ACC112 (cell line): Measurements from ENCODE around the gene UGGT1.
A peak's percentile ranks its signal among the peaks of the same experiment; 100 is the strongest.

ENCODE experiments used
- H2AFZ ChIP-seq: fragments of 200-600 bp; sonication (generic); one replicate; pipeline ENCODE4 v1.6.0; 2017; ENCODE audit warnings: antibody characterized with exemption, low read length; ENCODE audit not compliant: unreplicated experiment
- H3K27ac ChIP-seq: fragments of 200-600 bp; sonication (generic); 2 replicates; pipeline ENCODE4 v1.5.1; 2014; ENCODE audit warnings: low read depth, mild to moderate bottlenecking, antibody characterized with exemption, low read length, moderate library complexity
- H3K27me3 ChIP-seq: fragments of 200-600 bp; sonication (generic); 2 replicates; pipeline ENCODE4 v1.6.1; 2014; ENCODE audit warnings: mild to moderate bottlenecking, antibody characterized with exemption, low read length, moderate library complexity, mixed read lengths; ENCODE audit not compliant: insufficient read depth
- H3K36me3 ChIP-seq: fragments of 200-600 bp; sonication (generic); 2 replicates; pipeline ENCODE4 v1.6.1; 2016; ENCODE audit warnings: mild to moderate bottlenecking, antibody characterized with exemption, low read length, moderate library complexity, mixed read lengths; ENCODE audit not compliant: insufficient read depth
- H3K4me1 ChIP-seq: fragments of 200-600 bp; sonication (generic); one replicate; pipeline ENCODE4 v1.6.1; 2016; ENCODE audit warnings: low read length, mixed read lengths; ENCODE audit not compliant: insufficient read depth, unreplicated experiment, control insufficient read depth
- H3K4me3 ChIP-seq: fragments of 200-600 bp; sonication (generic); 2 replicates; pipeline ENCODE4 v1.5.1; 2014; ENCODE audit warnings: mild to moderate bottlenecking, low read depth, low read length
- H3K79me2 ChIP-seq: fragments of 200-600 bp; sonication (generic); one replicate; pipeline ENCODE4 v1.6.0; 2016; ENCODE audit warnings: low read length; ENCODE audit not compliant: control insufficient read depth, unreplicated experiment, insufficient read depth

UGGT1 gene

DNA sequence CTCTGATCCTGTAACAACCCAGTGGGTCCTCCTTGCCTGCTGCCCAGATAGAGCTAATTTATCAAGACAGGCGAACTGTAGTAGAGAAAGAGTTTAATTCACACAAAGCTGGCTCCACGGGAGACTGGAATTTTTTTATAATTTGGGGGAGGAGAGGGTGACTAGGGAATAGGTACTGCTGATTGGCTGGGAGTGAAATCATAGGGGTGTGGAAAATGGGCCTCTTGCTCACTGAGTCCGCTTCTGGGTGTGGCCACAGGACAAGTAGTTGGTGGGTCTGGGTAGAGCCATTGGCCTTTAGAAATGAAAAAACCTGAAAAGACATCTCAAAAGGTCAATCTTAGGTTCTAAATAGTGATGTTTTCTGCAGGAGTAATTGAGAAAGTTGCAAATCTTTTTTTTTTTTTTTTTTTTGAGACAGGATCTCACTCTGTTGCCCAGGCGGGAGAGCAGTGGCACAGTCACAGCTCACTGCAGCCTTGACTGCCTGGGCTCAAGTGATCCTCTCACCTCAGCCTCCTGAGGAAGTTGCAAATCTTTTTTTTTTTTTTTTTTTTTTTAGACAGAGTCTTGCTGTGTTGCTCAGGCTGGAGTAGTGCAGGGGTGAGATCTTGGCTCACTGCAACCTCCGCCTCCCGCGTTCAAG is 14.4 kb upstream of the UGGT1 start:
- Histone ChIP-seq H3K27me3 (peaks cover 11% of the 10 kb centered on the region; the same call in 1 of the 2 replicates), H3K79me2 (no peaks in the 10 kb centered on the region), H2AFZ (no peak overlapping the region), H3K36me3 (no peaks in the 10 kb centered on the region), H3K4me1 (no peaks in the 10 kb centered on the region), H3K27ac (no peak overlapping the region), H3K4me3 (no peak overlapping the region)

DNA sequence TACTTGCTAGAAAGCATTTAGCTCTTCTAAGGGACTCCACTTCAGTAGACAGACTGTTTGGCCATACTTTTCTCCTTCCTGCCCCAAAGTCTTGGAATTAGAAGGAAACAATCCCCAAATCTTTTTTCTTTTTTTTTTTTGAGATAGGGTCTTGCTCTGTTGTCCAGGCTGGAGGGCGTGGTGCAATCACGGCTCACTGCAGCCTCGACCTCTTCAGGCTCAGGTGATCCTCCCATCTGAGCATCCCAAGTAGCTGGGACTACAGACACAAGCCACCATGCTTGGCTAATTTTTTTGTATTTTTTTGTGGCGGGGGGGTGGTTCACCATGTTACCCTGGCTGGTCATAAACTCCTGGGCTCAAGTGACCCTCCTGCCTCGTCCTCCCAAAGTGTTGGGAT is 6.2 kb upstream of the UGGT1 start:
- Histone ChIP-seq H3K36me3 (no peaks in the 10 kb centered on the region), H3K4me1 (no peaks in the 10 kb centered on the region), H3K4me3 (no peak overlapping the region), H2AFZ (no peak overlapping the region), H3K27ac (no peak overlapping the region), H3K27me3 (peaks cover 11% of the 10 kb centered on the region; the same call in 1 of the 2 replicates), H3K79me2 (no peaks in the 10 kb centered on the region)

DNA sequence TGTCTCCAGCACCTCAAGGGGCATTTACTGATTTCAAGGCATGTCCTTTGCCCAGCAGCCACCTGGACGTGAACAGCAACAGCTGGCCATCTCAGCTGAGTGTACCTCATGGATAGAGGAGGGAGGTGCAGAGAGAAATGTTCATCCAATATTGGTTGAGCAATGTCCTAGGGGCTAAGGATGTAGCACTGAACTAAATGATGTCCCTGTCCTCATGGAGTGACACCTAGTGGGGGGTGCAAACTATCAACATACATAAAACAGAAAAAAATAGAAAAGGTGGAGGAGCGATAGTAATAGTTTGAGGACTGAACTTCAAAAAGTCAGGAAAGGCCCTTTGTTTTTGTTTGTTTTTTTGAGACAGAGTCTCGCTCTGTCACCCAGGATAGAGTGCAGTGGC is 4.8 kb upstream of the UGGT1 start:
- H3K4me1 ChIP-seq = no peaks in the 10 kb centered on the region
- no peaks in the 10 kb centered on the region for H3K36me3 ChIP-seq
- H3K27me3 ChIP-seq = no peaks in the 10 kb centered on the region
- H3K27ac ChIP-seq = no peak overlapping the region
- H3K4me3 ChIP-seq = no peak overlapping the region
- H2AFZ ChIP-seq = no peak overlapping the region
- peaks cover 1% of the 10 kb centered on the region for H3K79me2 ChIP-seq

DNA sequence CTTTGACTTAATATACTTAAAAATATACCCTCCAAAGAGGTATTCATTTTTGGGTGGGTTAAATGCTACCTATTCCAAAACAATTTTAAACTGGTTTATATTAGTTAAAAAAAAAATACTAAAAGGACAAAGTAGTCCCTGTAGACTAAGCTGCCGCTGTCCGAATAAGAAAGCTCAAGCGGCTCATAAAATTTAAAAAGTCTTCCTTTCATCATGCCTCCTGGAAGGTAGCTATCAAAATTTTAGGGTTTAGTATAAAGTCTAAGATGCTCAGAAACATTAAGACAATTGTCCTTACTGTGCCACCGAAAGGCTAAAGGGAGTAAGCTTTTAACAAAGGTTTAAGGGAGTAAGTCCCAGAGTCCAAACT is 440 bp upstream of the UGGT1 start:
- Histone ChIP-seq H3K27ac (peak overlapping the region; percentile 71), H3K36me3 (peaks cover 4% of the 10 kb centered on the region; the same call in 1 of the 2 replicates), H2AFZ (peak overlapping the region; percentile 95), H3K4me1 (peaks cover 4% of the 10 kb centered on the region), H3K4me3 (peak overlapping the region; percentile 93), H3K79me2 (peaks cover 41% of the 10 kb centered on the region), H3K27me3 (no peaks in the 10 kb centered on the region)

DNA sequence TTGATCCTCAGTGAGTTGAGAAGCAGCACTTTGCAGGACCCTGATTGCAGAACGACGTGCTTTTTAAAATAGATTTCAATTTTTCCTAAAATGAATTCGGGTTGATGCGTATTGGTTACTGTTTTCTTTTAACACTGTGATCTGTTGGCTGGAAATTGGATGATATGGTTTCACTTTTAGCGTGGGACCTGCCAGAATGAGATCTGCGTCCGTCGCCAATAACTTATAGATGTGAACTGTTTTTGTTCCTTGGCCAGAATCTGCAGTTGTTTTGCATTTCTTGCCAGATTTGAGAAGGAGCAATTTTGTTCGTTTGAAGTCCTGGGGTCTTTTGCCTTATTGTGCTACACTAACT is 703 bp downstream of the UGGT1 start:
- peaks cover 4% of the 10 kb centered on the region; the same call in 1 of the 2 replicates for H3K36me3 ChIP-seq
- peaks cover 53% of the 10 kb centered on the region for H3K79me2 ChIP-seq
- peak overlapping the region; percentile 79 for H2AFZ ChIP-seq
- H3K27ac ChIP-seq = peak overlapping the region; percentile 67
- peaks cover 4% of the 10 kb centered on the region for H3K4me1 ChIP-seq
- no peaks in the 10 kb centered on the region for H3K27me3 ChIP-seq
- H3K4me3 ChIP-seq = peak overlapping the region; percentile 93

DNA sequence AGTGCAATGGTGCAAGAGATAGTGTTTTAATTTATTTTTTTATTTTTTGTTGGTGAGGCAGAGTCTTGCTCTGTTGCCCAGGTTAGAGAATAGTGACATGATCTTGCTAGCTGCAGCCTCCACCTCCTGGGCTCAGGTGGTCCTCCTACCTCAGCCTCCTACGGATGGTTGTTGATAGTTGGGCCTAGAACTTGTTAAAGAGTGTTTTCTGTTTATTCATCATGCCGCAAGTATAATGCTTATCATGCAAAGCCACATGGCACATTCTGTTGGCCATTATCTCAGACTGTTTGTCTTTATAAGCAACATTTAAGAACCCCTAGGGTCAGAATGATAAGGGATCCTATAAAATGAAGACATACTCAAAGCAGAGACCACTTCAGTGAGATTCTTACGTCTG is 1.7 kb downstream of the UGGT1 start:
- Histone ChIP-seq H3K79me2 (peaks cover 62% of the 10 kb centered on the region), H2AFZ (no peak overlapping the region), H3K4me3 (peak overlapping the region; percentile 93), H3K27ac (no peak overlapping the region), H3K36me3 (peaks cover 4% of the 10 kb centered on the region; the same call in 1 of the 2 replicates), H3K27me3 (no peaks in the 10 kb centered on the region), H3K4me1 (peaks cover 4% of the 10 kb centered on the region)

DNA sequence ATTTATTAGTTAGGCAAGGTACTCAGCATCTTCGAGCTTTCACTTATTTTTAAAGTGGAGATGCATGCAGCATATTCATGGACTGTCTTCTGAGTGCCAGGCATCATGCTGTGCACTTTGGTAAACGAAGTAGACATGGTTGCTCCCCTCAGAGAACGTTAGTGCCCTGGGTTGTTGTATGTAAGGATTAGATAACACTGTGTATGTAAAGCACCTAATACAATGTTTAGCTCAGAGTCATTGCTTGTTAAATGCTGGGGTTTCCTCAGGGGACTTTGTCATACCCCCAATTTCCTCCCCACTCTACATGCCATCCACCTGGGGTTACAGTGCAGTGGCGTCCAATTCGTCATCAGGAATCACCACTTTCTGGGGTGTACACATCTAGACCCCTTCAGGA is 2.8 kb downstream of the UGGT1 start:
- H3K79me2 ChIP-seq = peaks cover 68% of the 10 kb centered on the region
- H3K4me1 ChIP-seq = peaks cover 4% of the 10 kb centered on the region
- no peaks in the 10 kb centered on the region for H3K27me3 ChIP-seq
- H3K27ac ChIP-seq = no peak overlapping the region
- peaks cover 6% of the 10 kb centered on the region; the same call in 1 of the 2 replicates for H3K36me3 ChIP-seq
- no peak overlapping the region for H2AFZ ChIP-seq
- no peak overlapping the region for H3K4me3 ChIP-seq

DNA sequence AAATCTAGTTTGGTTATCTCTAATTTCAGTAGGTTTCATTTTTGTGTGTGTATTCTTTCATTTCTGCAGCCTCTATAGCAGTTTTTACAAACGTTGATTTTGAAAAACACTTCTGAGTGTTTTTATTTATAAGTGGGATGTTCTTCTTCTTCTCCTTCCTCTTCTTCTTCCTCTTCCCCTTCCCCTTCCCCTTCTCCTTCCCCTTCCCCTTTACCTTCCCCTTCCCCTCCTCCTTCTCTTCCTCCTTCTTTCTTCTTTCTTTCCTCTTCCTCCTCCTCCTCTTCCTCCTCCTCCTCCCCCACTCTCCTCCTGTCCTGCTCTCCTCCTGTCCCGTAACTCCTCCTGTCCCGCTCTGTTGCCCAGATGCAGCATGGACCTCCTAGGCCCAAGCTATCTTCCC is 4.2 kb downstream of the UGGT1 start:
- no peak overlapping the region for H2AFZ ChIP-seq

DNA sequence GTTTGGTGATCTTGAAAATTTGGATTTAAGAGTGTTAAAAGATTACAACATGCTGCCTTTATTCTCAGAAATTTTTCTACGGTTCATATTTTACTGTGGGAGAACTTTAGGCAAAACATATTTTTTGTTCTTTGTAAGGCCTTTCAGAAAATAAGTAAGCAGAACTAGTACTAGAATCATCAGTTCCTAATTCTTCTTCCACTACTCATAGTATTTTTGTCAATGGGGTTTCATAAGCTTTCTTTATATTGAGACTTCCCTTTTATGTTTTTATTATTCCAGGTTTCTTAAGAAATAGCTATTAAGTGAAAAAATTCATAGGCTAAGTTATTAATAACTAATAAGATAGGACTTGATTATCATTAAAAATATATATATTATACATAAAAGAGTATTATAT is 12.4 kb downstream of the UGGT1 start:
- H3K27me3 ChIP-seq = no peaks in the 10 kb centered on the region
- H3K27ac ChIP-seq = no peak overlapping the region
- H2AFZ ChIP-seq = no peak overlapping the region
- H3K79me2 ChIP-seq = peaks cover 28% of the 10 kb centered on the region
- H3K4me1 ChIP-seq = peaks cover 6% of the 10 kb centered on the region
- H3K4me3 ChIP-seq = no peak overlapping the region
- 0 out of 2 replicates have a peak, but pooled peaks cover 6% of the 10 kb centered on the region for H3K36me3 ChIP-seq

More for the DNA sequence above, 4.2 kb downstream of the UGGT1 start:
- Histone ChIP-seq H3K27ac (no peak overlapping the region), H3K27me3 (no peaks in the 10 kb centered on the region), H3K79me2 (peaks cover 71% of the 10 kb centered on the region), H3K4me1 (peaks cover 4% of the 10 kb centered on the region), H3K36me3 (peaks cover 7% of the 10 kb centered on the region; the same call in 1 of the 2 replicates), H3K4me3 (no peak overlapping the region)

DNA sequence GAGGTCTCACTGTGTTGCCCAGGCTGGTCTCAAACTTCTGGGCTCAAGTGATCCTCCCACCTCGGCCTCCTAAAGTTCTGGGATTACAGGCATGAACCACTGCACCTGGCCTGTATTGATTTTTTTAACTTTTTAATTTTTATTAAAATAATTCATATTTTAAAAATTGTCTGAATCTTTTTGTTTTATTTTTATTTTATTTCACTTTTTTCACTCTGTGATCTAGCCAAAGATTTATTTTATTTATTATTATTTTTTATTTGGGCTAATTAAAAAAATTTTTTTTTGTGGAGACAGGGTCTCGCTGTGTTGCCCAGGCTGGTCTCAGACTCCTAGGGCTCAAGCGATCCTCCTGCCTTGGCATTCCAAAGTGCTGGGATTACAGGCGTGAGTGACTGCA is 14.1 kb downstream of the UGGT1 start:
- no peaks in the 10 kb centered on the region for H3K27me3 ChIP-seq
- H3K79me2 ChIP-seq = peaks cover 26% of the 10 kb centered on the region
- H3K4me1 ChIP-seq = peaks cover 6% of the 10 kb centered on the region
- H3K36me3 ChIP-seq = peaks cover 9% of the 10 kb centered on the region; the same call in 1 of the 2 replicates
- no peak overlapping the region for H2AFZ ChIP-seq
- no peak overlapping the region for H3K27ac ChIP-seq
- no peak overlapping the region for H3K4me3 ChIP-seq

DNA sequence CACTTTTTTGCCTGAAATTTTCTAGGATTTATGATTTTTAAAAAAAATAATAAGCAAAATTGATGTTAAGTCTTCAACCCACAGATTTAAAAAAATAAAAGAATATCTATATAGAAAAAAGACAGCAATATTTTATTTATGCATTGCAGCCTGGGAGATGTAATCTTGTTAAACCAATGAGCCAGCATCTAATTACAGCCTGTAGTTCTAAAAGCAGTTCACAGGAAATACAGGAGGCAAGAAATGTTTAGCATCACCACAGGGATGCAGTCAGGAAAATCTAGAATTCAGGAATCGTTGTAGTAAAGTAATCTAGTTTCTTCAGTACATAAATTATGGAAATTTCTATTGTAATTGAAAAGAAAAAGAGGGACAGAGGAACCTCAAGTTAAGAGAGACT is 17.2 kb downstream of the UGGT1 start:
- no peak overlapping the region for H2AFZ ChIP-seq
- H3K79me2 ChIP-seq = peaks cover 11% of the 10 kb centered on the region
- no peaks in the 10 kb centered on the region for H3K27me3 ChIP-seq
- H3K36me3 ChIP-seq = peaks cover 12% of the 10 kb centered on the region; the same call in 1 of the 2 replicates
- H3K4me1 ChIP-seq = peaks cover 6% of the 10 kb centered on the region
- no peak overlapping the region for H3K4me3 ChIP-seq
- no peak overlapping the region for H3K27ac ChIP-seq
